A549 (cell line): ENCODE data around the gene REPS2. TPM values are rescaled to one million over a fixed set of nuclear protein-coding genes. Genes with fewer than 3 reads are reported as not detected.

Experiments used
- ATAC-seq, 2 experiments: fragments of 200-7000 bp in 1 of 2; fragments of >200 bp in 1 of 2; cut with Nextera tagmentation in 1 of 2; cut with Tn5 transposase in 1 of 2; 3 replicates each; pipeline versions ENCODE4 v1.8.0 to v1.9.1; 2018 to 2020; ENCODE audit warnings: mild to moderate bottlenecking in 1 of 2, moderate library complexity in 1 of 2
- CTCF ChIA-PET: fragments of 300-600 bp; sonication (Branson Sonifier 250); formaldehyde crosslinking; extraction: SDS; loops from one replicate; lab custom pipeline; 2021; ENCODE audit warnings: antibody characterized with exemption, inconsistent platforms; lab: Yijun Ruan, JAX
- POLR2A ChIA-PET: fragments of 350-600 bp; formaldehyde crosslinking; extraction: SDS; loops from one replicate; lab custom pipeline; 2021; ENCODE audit warnings: antibody characterized with exemption, inconsistent platforms; lab: Yijun Ruan, JAX
- DNase-seq, 2 experiments: peaks; one replicate each; pipeline versions ENCODE4 v3.0.0 to v3.0.0-alpha.2; 2011 to 2016; ENCODE audit warnings: low read depth in 1 of 2, low spot score in 1 of 2
- FAIRE-seq: peaks from 2 replicates; lab custom pipeline; 2011; peaks lifted over from hg19 to GRCh38; lab: Jason Lieb, UNC
- H3K27ac ChIP-seq, 2 experiments: fragments of >200 bp; sonication (Bioruptor Twin); formaldehyde crosslinking; 3 replicates each; pipeline ENCODE4 v1.5.1; 2016 to 2017
- H3K4me1 ChIP-seq: fragments of >200 bp; sonication (Bioruptor Twin); formaldehyde crosslinking; 3 replicates; pipeline ENCODE4 v1.6.1; 2016
- H3K4me2 ChIP-seq: fragments of >200 bp; sonication (Bioruptor Twin); formaldehyde crosslinking; 3 replicates; pipeline ENCODE4 v1.6.1; 2016
- H3K4me3 ChIP-seq: fragments of >200 bp; sonication (Bioruptor Twin); formaldehyde crosslinking; 3 replicates; pipeline ENCODE4 v1.5.1; 2016
- H3K9me3 ChIP-seq: fragments of >200 bp; sonication (Bioruptor Twin); formaldehyde crosslinking; 3 replicates; pipeline ENCODE4 v1.6.1; 2016
- ATOH8 ChIP-seq: fragments of 250-450 bp; sonication (Bioruptor Pico); IDR thresholded peaks from 2 replicates; pipeline ENCODE4 v1.5.0; 2020; ENCODE audit warnings: low read depth, mild to moderate bottlenecking, moderate library complexity
- CBX2 ChIP-seq: fragments of 200-600 bp; sonication (generic); IDR thresholded peaks from 2 replicates; pipeline ENCODE4 v1.6.1; 2016; ENCODE audit warnings: low read depth, mild to moderate bottlenecking, borderline replicate concordance
- CHD4 ChIP-seq: fragments of 200-600 bp; sonication (generic); IDR thresholded peaks from 2 replicates; pipeline ENCODE4 v1.6.1; 2016; ENCODE audit warnings: antibody characterized with exemption, mild to moderate bottlenecking, borderline replicate concordance
- ESRRA ChIP-seq: fragments of 150-350 bp; IDR thresholded peaks from 2 replicates; pipeline ENCODE4 v1.6.1; 2014; ENCODE audit warnings: mild to moderate bottlenecking, low read length, borderline replicate concordance
- FOSB ChIP-seq: fragments of 250-450 bp; sonication (Bioruptor Pico); IDR thresholded peaks from 2 replicates; pipeline ENCODE4 v1.5.0; 2020; ENCODE audit warnings: mild to moderate bottlenecking, moderate library complexity
- FOSL2 ChIP-seq, 2 experiments: fragments of 450-650 bp in 1 of 2; fragments of >200 bp in 1 of 2; sonication (Bioruptor Twin) in 1 of 2; formaldehyde crosslinking; IDR thresholded peaks; 2 replicates each; pipeline versions ENCODE4 v1.5.0 to v1.6.1; 2016 to 2020; ENCODE audit warnings: mild to moderate bottlenecking in 1 of 2, moderate library complexity in 1 of 2
- FOXS1 ChIP-seq: fragments of 250-450 bp; sonication (Bioruptor Pico); IDR thresholded peaks from 2 replicates; pipeline ENCODE4 v1.5.0; 2020; ENCODE audit warnings: mild to moderate bottlenecking, moderate library complexity
- GATA3 ChIP-seq: IDR thresholded peaks from 2 replicates; pipeline ENCODE4 v1.6.1; 2012; ENCODE audit warnings: borderline replicate concordance
- HDAC2 ChIP-seq: fragments of 200-600 bp; sonication (generic); IDR thresholded peaks from 2 replicates; pipeline ENCODE4 v1.6.1; 2016
- HEYL ChIP-seq: fragments of 250-450 bp; sonication (Bioruptor Pico); IDR thresholded peaks from 2 replicates; pipeline ENCODE4 v1.8.0; 2021; ENCODE audit warnings: mild to moderate bottlenecking, moderate library complexity
- HOXA7 ChIP-seq: fragments of 250-450 bp; sonication (Bioruptor Pico); IDR thresholded peaks from 2 replicates; pipeline ENCODE4 v1.5.0; 2020; ENCODE audit warnings: mild to moderate bottlenecking, moderate library complexity
- JUN ChIP-seq, 2 experiments: fragments of >200 bp; sonication (Bioruptor Twin); formaldehyde crosslinking; IDR thresholded peaks; 2 replicates in 1 of 2; 3 replicates in 1 of 2; pipeline ENCODE4 v1.6.1; 2016 to 2017
- MAFK ChIP-seq: fragments of 450-650 bp; IDR thresholded peaks from 2 replicates; pipeline ENCODE4 v1.6.1; 2014; ENCODE audit not compliant: partially characterized antibody
- MAX ChIP-seq: IDR thresholded peaks from 2 replicates; pipeline ENCODE4 v1.6.1; 2012
- NFE2L2 ChIP-seq: fragments of 150-350 bp; conservative IDR thresholded peaks from 2 replicates; pipeline ENCODE4 v1.6.1; 2014; ENCODE audit warnings: low read length
- NPAS2 ChIP-seq: fragments of 250-450 bp; sonication (Bioruptor Pico); IDR thresholded peaks from 2 replicates; pipeline ENCODE4 v1.8.0; 2022; ENCODE audit warnings: mild to moderate bottlenecking, moderate library complexity, borderline replicate concordance
- PHF8 ChIP-seq: fragments of 200-600 bp; sonication (generic); IDR thresholded peaks from 2 replicates; pipeline ENCODE4 v1.6.1; 2016; ENCODE audit warnings: low read depth, mild to moderate bottlenecking, antibody characterized with exemption, moderate library complexity, borderline replicate concordance
- POLR2A ChIP-seq: IDR thresholded peaks from 2 replicates; pipeline ENCODE4 v1.6.1; 2012; ENCODE audit warnings: mild to moderate bottlenecking, low read length
- RARB ChIP-seq: fragments of 250-450 bp; sonication (Bioruptor Pico); IDR thresholded peaks from 2 replicates; pipeline ENCODE4 v1.8.0; 2021; ENCODE audit warnings: mild to moderate bottlenecking, moderate library complexity
- RCOR1 ChIP-seq: fragments of 150-350 bp; IDR thresholded peaks from 2 replicates; pipeline ENCODE4 v1.6.1; 2014; ENCODE audit warnings: antibody characterized with exemption, low read length, low read depth
- SMC3 ChIP-seq: fragments of >200 bp; sonication (Bioruptor Twin); formaldehyde crosslinking; IDR thresholded peaks from 3 replicates; pipeline ENCODE4 v1.6.1; 2018; ENCODE audit warnings: inconsistent platforms
- USF2 ChIP-seq: fragments of 450-650 bp; IDR thresholded peaks from 2 replicates; pipeline ENCODE4 v1.6.1; 2014; ENCODE audit warnings: antibody characterized with exemption
- ZFP36 ChIP-seq: fragments of 450-650 bp; IDR thresholded peaks from 2 replicates; pipeline ENCODE4 v1.6.1; 2014; ENCODE audit warnings: borderline replicate concordance; ENCODE audit not compliant: partially characterized antibody
- ZNF302 ChIP-seq: fragments of 250-450 bp; sonication (Bioruptor Pico); IDR thresholded peaks from 2 replicates; pipeline ENCODE4 v1.9.0; 2021; ENCODE audit warnings: inconsistent platforms, mild to moderate bottlenecking, moderate library complexity
- WGBS: methylation state at CpG from one replicate; pipeline ENCODE4 v1.1.6; 2017; ENCODE audit errors: missing lambda C conversion rate; 5-methylcytosine and 5-hydroxymethylcytosine counted together
- polyA plus RNA-seq, 4 experiments: library from polyadenylated mRNA; depleted of rRNA in 3 of 4; stranded (reverse); fragments of >200 nt; fragmentation: RNase III in 1 of 4; extraction: RNeasy Plus Mini Kit Qiagen cat#74134 plus additional on column Dnase treatment in 1 of 4; gene quantifications; 2 replicates in 3 of 4; 3 replicates in 1 of 4; pipeline ENCODE4 v1.2.3, GENCODE V29; 2011 to 2017
- TF ChIP-seq, protein P1 (sequence below): IDR thresholded peaks from 2 replicates; pipeline ENCODE4 v1.6.1; 2012; ENCODE audit warnings: low read depth, borderline replicate concordance
- TF ChIP-seq, protein P2 (sequence below): fragments of 200-600 bp; sonication (generic); IDR thresholded peaks from 2 replicates; pipeline ENCODE4 v1.6.1; 2016; ENCODE audit warnings: antibody characterized with exemption, mild to moderate bottlenecking, moderate library complexity
- TF ChIP-seq, protein P3 (sequence below): IDR thresholded peaks from 2 replicates; pipeline ENCODE4 v1.6.1; 2012
- TF ChIP-seq, protein P4 (sequence below): fragments of 150-350 bp; IDR thresholded peaks from 2 replicates; pipeline ENCODE4 v1.6.1; 2014; ENCODE audit warnings: low read depth, mild to moderate bottlenecking, low read length

REPS2 gene
- polyA plus RNA-seq, 2 of the 4 experiments (the other 2 are of a cell fraction): 0.17 to 0.76 TPM

DNA sequence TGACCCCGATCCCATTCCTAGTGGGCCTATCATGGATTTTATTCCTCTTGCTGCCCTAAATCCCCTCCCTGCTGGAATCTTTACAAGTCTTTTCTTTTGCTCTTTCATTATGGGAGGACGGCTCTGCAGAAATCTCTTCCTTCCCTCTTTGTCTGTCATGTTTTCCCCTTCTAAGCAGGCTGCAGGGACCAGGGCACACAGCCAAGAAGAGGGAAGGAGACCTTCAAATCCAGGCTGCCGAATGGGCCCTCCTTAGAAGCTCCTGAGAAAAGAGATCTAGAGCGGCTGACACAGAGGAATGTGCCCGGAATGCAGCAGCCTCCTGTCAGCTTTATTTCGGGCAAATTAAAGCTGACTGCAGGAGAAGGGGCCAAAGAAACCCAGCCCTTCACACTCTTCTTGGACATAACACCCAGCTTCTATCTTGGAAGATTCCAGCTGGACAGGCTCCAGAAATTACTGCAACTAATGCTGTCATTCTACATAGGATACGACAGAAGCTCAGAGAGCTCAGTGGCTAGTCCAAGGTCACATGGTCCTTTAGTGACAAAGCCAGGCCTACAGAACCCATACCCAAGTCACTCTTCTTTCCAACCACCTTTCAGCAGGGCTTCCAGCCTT lies 240.8 kb downstream of the REPS2 start:
- CTCF ChIA-PET: interaction anchor here (0.7 to 1.3 kb wide), 3 partner anchors 10 to 91 kb away, joined by 3 to 5 read pairs (median 3); no protein-coding TSS in a partner anchor
- WGBS: 46% methylated on average over 6 of the region's 7 CpGs
- Histone ChIP-seq H3K4me1 (no peaks in the 10 kb centered on the region), H3K9me3 (no peaks in the 10 kb centered on the region; the same call in 2 of the 3 replicates), H3K27ac (no peak overlapping the region)
- DNase-seq: no peak
- no peak for FAIRE-seq
- ATAC-seq: no peak
- no peak for TF ChIP-seq ZNF302 (CRISPR knock-in tag)
- no peak for TF ChIP-seq ZFP36
- no peak for TF ChIP-seq NFE2L2
- TF ChIP-seq, protein P1, sequence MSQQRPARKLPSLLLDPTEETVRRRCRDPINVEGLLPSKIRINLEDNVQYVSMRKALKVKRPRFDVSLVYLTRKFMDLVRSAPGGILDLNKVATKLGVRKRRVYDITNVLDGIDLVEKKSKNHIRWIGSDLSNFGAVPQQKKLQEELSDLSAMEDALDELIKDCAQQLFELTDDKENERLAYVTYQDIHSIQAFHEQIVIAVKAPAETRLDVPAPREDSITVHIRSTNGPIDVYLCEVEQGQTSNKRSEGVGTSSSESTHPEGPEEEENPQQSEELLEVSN: no peak
- no peak for TF ChIP-seq MAX
- TF ChIP-seq CHD4: no peak
- no peak for TF ChIP-seq MAFK
- TF ChIP-seq HEYL (CRISPR knock-in tag): no peak
- TF ChIP-seq, protein P2, sequence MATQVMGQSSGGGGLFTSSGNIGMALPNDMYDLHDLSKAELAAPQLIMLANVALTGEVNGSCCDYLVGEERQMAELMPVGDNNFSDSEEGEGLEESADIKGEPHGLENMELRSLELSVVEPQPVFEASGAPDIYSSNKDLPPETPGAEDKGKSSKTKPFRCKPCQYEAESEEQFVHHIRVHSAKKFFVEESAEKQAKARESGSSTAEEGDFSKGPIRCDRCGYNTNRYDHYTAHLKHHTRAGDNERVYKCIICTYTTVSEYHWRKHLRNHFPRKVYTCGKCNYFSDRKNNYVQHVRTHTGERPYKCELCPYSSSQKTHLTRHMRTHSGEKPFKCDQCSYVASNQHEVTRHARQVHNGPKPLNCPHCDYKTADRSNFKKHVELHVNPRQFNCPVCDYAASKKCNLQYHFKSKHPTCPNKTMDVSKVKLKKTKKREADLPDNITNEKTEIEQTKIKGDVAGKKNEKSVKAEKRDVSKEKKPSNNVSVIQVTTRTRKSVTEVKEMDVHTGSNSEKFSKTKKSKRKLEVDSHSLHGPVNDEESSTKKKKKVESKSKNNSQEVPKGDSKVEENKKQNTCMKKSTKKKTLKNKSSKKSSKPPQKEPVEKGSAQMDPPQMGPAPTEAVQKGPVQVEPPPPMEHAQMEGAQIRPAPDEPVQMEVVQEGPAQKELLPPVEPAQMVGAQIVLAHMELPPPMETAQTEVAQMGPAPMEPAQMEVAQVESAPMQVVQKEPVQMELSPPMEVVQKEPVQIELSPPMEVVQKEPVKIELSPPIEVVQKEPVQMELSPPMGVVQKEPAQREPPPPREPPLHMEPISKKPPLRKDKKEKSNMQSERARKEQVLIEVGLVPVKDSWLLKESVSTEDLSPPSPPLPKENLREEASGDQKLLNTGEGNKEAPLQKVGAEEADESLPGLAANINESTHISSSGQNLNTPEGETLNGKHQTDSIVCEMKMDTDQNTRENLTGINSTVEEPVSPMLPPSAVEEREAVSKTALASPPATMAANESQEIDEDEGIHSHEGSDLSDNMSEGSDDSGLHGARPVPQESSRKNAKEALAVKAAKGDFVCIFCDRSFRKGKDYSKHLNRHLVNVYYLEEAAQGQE: no peak
- no peak for TF ChIP-seq ESRRA
- no peak for TF ChIP-seq FOSB (CRISPR knock-in tag)
- no peak for TF ChIP-seq SMC3
- TF ChIP-seq, protein P3, sequence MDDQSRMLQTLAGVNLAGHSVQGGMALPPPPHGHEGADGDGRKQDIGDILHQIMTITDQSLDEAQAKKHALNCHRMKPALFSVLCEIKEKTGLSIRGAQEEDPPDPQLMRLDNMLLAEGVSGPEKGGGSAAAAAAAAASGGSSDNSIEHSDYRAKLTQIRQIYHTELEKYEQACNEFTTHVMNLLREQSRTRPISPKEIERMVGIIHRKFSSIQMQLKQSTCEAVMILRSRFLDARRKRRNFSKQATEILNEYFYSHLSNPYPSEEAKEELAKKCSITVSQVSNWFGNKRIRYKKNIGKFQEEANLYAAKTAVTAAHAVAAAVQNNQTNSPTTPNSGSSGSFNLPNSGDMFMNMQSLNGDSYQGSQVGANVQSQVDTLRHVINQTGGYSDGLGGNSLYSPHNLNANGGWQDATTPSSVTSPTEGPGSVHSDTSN: no peak
- TF ChIP-seq CBX2: no peak
- TF ChIP-seq ATOH8 (CRISPR knock-in tag): no peak
- no peak for TF ChIP-seq HOXA7
- TF ChIP-seq, protein P4, sequence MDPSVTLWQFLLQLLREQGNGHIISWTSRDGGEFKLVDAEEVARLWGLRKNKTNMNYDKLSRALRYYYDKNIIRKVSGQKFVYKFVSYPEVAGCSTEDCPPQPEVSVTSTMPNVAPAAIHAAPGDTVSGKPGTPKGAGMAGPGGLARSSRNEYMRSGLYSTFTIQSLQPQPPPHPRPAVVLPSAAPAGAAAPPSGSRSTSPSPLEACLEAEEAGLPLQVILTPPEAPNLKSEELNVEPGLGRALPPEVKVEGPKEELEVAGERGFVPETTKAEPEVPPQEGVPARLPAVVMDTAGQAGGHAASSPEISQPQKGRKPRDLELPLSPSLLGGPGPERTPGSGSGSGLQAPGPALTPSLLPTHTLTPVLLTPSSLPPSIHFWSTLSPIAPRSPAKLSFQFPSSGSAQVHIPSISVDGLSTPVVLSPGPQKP: no peak
- TF ChIP-seq, all 56 proteins: peak for 0
- POLR2A ChIA-PET: no interaction called here
- Histone ChIP-seq H3K4me3 (no peak overlapping the region), H3K4me2 (no peak overlapping the region)

GRCh38 chrX:17192106-17192505 lies 245.6 kb downstream of the REPS2 start:
- no peak overlapping the region for H3K4me2 ChIP-seq
- ATAC-seq: no peak
- FAIRE-seq: peak; percentile 68
- ChIA-PET CTCF (no interaction called here), POLR2A (no interaction called here)
- H3K4me1 ChIP-seq: no peaks in the 10 kb centered on the region
- no peaks in the 10 kb centered on the region; the same call in 2 of the 3 replicates for H3K9me3 ChIP-seq
- no peak overlapping the region for H3K27ac ChIP-seq
- WGBS: 69% methylated on average over 8 of the region's 8 CpGs
- DNase-seq: no peak
- no peak overlapping the region for H3K4me3 ChIP-seq
- TF ChIP-seq ATOH8 (CRISPR knock-in tag): no peak
- no peak for TF ChIP-seq PHF8
- TF ChIP-seq USF2: no peak
- no peak for TF ChIP-seq FOSL2 (IDR thresholded peaks at IDR 0.05)
- no peak for TF ChIP-seq FOSL2 (CRISPR knock-in tag; IDR thresholded peaks at IDR 0.05)
- TF ChIP-seq FOXS1 (CRISPR knock-in tag): no peak
- TF ChIP-seq RARB (CRISPR knock-in tag): no peak
- TF ChIP-seq POLR2A: no peak
- TF ChIP-seq NPAS2 (CRISPR knock-in tag): no peak
- TF ChIP-seq RCOR1: no peak
- no peak for TF ChIP-seq JUN (IDR thresholded peaks at IDR 0.05)
- no peak for TF ChIP-seq HDAC2
- no peak for TF ChIP-seq GATA3
